ENCODE results near the gene TIMM13. TPM values are rescaled to one million over a fixed set of nuclear protein-coding genes. Genes with fewer than 3 reads are reported as not detected.

TIMM13 gene
- total and polyA plus RNA-seq, 9 of the 15 experiments (the other 6 are each of a cell fraction or from before 2014, with no cell fraction given), result 17.6 to 215 (median 71.8) TPM

GRCh38 chr19:2413629-2414028 lies 13.8 kb downstream of the TIMM13 start (continued):
- no peak for TF ChIP-seq HDAC1 (IDR thresholded peaks at IDR 0.05)
- no peak for TF ChIP-seq SMARCE1 (IDR thresholded peaks at IDR 0.05)
- TF ChIP-seq MCM3 (IDR thresholded peaks at IDR 0.05), result no peak
- no peak for TF ChIP-seq BCOR (IDR thresholded peaks at IDR 0.05)
- 0 out of 2 replicates have a peak, but pooled peaks have one; percentile 14 for TF ChIP-seq MYNN (IDR thresholded peaks at IDR 0.05)
- TF ChIP-seq MYNN (CRISPR knock-in tag; IDR thresholded peaks at IDR 0.05), result no peak
- TF ChIP-seq POLR2AphosphoS2 (IDR thresholded peaks at IDR 0.05; ENCODE audit: low read length), result 0 out of 2 replicates have a peak, but pooled peaks have one; percentile 73
- no peak for TF ChIP-seq CBX5 (IDR thresholded peaks at IDR 0.05; ENCODE audit: borderline replicate concordance, low read depth)
- no peak for TF ChIP-seq ZBTB7A (IDR thresholded peaks at IDR 0.05; ENCODE audit: borderline replicate concordance, control insufficient read depth, low read depth, low read length)
- no peak for TF ChIP-seq XRCC5 (IDR thresholded peaks at IDR 0.05; ENCODE audit: low read depth, low read length)
- TF ChIP-seq MCM5 (IDR thresholded peaks at IDR 0.05; ENCODE audit: low read depth), result no peak

- H3K27ac ChIP-seq (ENCODE audit: extremely low read depth, low read depth, low read length), result no peak overlapping the region
- intact Hi-C loops (cut with micrococcal nuclease) (no loop called here), in situ Hi-C loops (cut with MboI) (no loop called here)
- no peak overlapping the region for H3K4me2 ChIP-seq (ENCODE audit: insufficient read depth, low read length)
- no peak overlapping the region for H3K9ac ChIP-seq (ENCODE audit: insufficient read depth in 1 of 2, low read depth in 2 of 2, low read length in 2 of 2)
- no peak for ATAC-seq
- no peak for FAIRE-seq
- H2AFZ ChIP-seq (ENCODE audit: low read depth, low read length), result no peak overlapping the region
- H3K9me1 ChIP-seq (ENCODE audit: control insufficient read depth, insufficient read depth, low read length), result no peaks in the 10 kb centered on the region
- H3K27me3 ChIP-seq (ENCODE audit: control insufficient read depth in 2 of 2, insufficient read depth in 2 of 2, low read length in 2 of 2), result peaks cover 0 to 4% of the 10 kb centered on the region in 2 experiments; a peak in 2 of 5 replicates
- ChIA-PET CTCF (ENCODE audit: low intra/inter-chr PET ratio) (no interaction called here), POLR2A (interaction anchor here (2.0 kb wide), 1 partner anchor 11 kb away, joined by 6 read pairs; no protein-coding TSS in a partner anchor)
- no peaks in the 10 kb centered on the region for H4K20me1 ChIP-seq (replicated peaks; ENCODE audit: control insufficient read depth, insufficient read depth, low read length)
- no peaks in the 10 kb centered on the region for H3K79me2 ChIP-seq (ENCODE audit: control insufficient read depth, insufficient read depth, low read length)
- H3K9me3 ChIP-seq (replicated peaks; ENCODE audit: control insufficient read depth, insufficient read depth, low read depth, low read length), result no peaks in the 10 kb centered on the region; the same call in 1 of the 2 replicates
- H3K36me3 ChIP-seq (ENCODE audit: control insufficient read depth, insufficient read depth, low read length), result peaks cover 23% of the 10 kb centered on the region; the same call in 1 of the 3 replicates
- H3K4me3 ChIP-seq, result no peak overlapping the region
- TF ChIP-seq PCBP1 (IDR thresholded peaks at IDR 0.05; ENCODE audit: low read depth, low read length, poor library complexity, severe bottlenecking), result no peak
- no peak for TF ChIP-seq CBFA2T3 (IDR thresholded peaks at IDR 0.05)
- TF ChIP-seq ARID3B (CRISPR knock-in tag; IDR thresholded peaks at IDR 0.05; ENCODE audit: borderline replicate concordance), result no peak
- TF ChIP-seq NCOR1 (IDR thresholded peaks at IDR 0.05), result no peak
- 0 out of 2 replicates have a peak, but pooled peaks have one; percentile 38 for TF ChIP-seq POLR2A (conservative IDR thresholded peaks at IDR 0.05)
- no peak for TF ChIP-seq HNRNPLL (IDR thresholded peaks at IDR 0.05; ENCODE audit: low read depth, low read length, poor library complexity, severe bottlenecking)
- TF ChIP-seq THRB (CRISPR knock-in tag; conservative IDR thresholded peaks at IDR 0.05), result no peak
- TF ChIP-seq BCOR (IDR thresholded peaks at IDR 0.05), result peak; percentile 74; the same call in 1 of the 2 replicates
- peak; percentile 70 for TF ChIP-seq RBM25 (IDR thresholded peaks at IDR 0.05; ENCODE audit: low read depth, low read length, severe bottlenecking)
- TF ChIP-seq SIN3B (IDR thresholded peaks at IDR 0.05; ENCODE audit: low read depth), result no peak
- TF ChIP-seq SNRNP70 (optimal IDR thresholded peaks at IDR 0.05; ENCODE audit: low read depth, low read length), result no peak
- no peak for TF ChIP-seq HNRNPK (IDR thresholded peaks at IDR 0.05; ENCODE audit: low read depth, low read length, poor library complexity, severe bottlenecking)
- peaks cover 0 to 20% of the 10 kb centered on the region in 2 experiments; a peak in 2 of 5 replicates for H3K4me1 ChIP-seq (replicated peaks in 1 of 2; ENCODE audit: control insufficient read depth in 2 of 2, insufficient read depth in 2 of 2, low read length in 2 of 2)
- no peak for DNase-seq (ENCODE audit: extremely low read depth in 1 of 4, low spot score in 3 of 4)
- 38% methylated on average over 7 of the region's 7 CpGs for WGBS (ENCODE audit: insufficient coverage, low coverage, missing lambda C conversion rate)
- BruUV-seq (replicated peaks), result no TSS peak
Measured at GRCh38 chr19:2413159-2413558, 14.2 kb downstream of the TIMM13 start.

All from K562 (cell line).